MM.1S (cell line): ENCODE measurements around the gene UBN1.

Source experiments
- DNase-seq: peaks from one replicate; pipeline ENCODE4 v3.0.0-alpha.2; 2015
- H2AFZ ChIP-seq: fragments of 300-600 bp; sonication (generic); 2 replicates; pipeline ENCODE4 v1.6.0; 2016; ENCODE audit warnings: antibody characterized with exemption, low read length
- H3F3A ChIP-seq: fragments of 300-600 bp; sonication (generic); 2 replicates; pipeline ENCODE4 v1.6.1; 2016; ENCODE audit warnings: mild to moderate bottlenecking, antibody characterized with exemption, low read length, moderate library complexity, mixed read lengths; ENCODE audit not compliant: insufficient read depth
- H3K27ac ChIP-seq: fragments of 300-600 bp; sonication (generic); 2 replicates; pipeline ENCODE4 v1.5.1; 2016; ENCODE audit warnings: mild to moderate bottlenecking, low read length
- H3K27me3 ChIP-seq: fragments of 300-600 bp; sonication (generic); replicated peaks from 2 replicates; pipeline ENCODE4 v1.6.0; 2016; ENCODE audit warnings: low read length; ENCODE audit not compliant: insufficient read depth
- H3K36me3 ChIP-seq: fragments of 300-600 bp; sonication (generic); replicated peaks from 2 replicates; pipeline ENCODE4 v1.6.1; 2016; ENCODE audit warnings: mild to moderate bottlenecking, low read length, mixed read lengths; ENCODE audit not compliant: insufficient read depth
- H3K4me1 ChIP-seq: fragments of 300-600 bp; sonication (generic); 2 replicates; pipeline ENCODE4 v1.6.1; 2016; ENCODE audit warnings: low read length, mixed read lengths
- H3K4me2 ChIP-seq: fragments of 300-600 bp; sonication (generic); 2 replicates; pipeline ENCODE4 v1.6.0; 2016; ENCODE audit warnings: low read depth, low read length
- H3K4me3 ChIP-seq: fragments of 300-600 bp; sonication (generic); 2 replicates; pipeline ENCODE4 v1.5.1; 2016; ENCODE audit warnings: low read length, mixed read lengths
- H3K79me2 ChIP-seq: fragments of 300-600 bp; sonication (generic); 2 replicates; pipeline ENCODE4 v1.6.1; 2016; ENCODE audit warnings: mixed run types, low read length, mixed read lengths
- H3K9ac ChIP-seq: fragments of 300-600 bp; sonication (generic); 2 replicates; pipeline ENCODE4 v1.6.1; 2016; ENCODE audit warnings: low read length, mixed read lengths
- H3K9me2 ChIP-seq: fragments of 300-600 bp; sonication (generic); replicated peaks from 2 replicates; pipeline ENCODE4 v1.6.1; 2016; ENCODE audit warnings: mild to moderate bottlenecking, low read length, mixed read lengths; ENCODE audit not compliant: insufficient read depth
- H3K9me3 ChIP-seq: fragments of 300-600 bp; sonication (generic); replicated peaks from 2 replicates; pipeline ENCODE4 v1.6.1; 2016; ENCODE audit warnings: mild to moderate bottlenecking, low read length, mixed read lengths; ENCODE audit not compliant: insufficient read depth
- H4K20me1 ChIP-seq: fragments of 300-600 bp; sonication (generic); 2 replicates; pipeline ENCODE4 v1.6.1; 2016; ENCODE audit warnings: mild to moderate bottlenecking, low read length, moderate library complexity, mixed read lengths; ENCODE audit not compliant: insufficient read depth
- CTCF ChIP-seq: fragments of 300-600 bp; sonication (generic); IDR thresholded peaks from 2 replicates; pipeline ENCODE4 v1.5.1; 2016; ENCODE audit warnings: antibody characterized with exemption, low read length, mixed read lengths
- EZH2 ChIP-seq: fragments of 300-600 bp; sonication (generic); optimal IDR thresholded peaks from 2 replicates; pipeline ENCODE3; 2017; ENCODE audit warnings: low read depth, mild to moderate bottlenecking, antibody characterized with exemption, low read length, mixed read lengths
- EZH2phosphoT487 ChIP-seq: fragments of 300-600 bp; sonication (generic); IDR thresholded peaks from 2 replicates; pipeline ENCODE4 v1.6.1; 2018; ENCODE audit warnings: antibody characterized with exemption, low read length

The UBN1 gene

GRCh38 chr16:4890026-4890425 lies 42.7 kb downstream of the UBN1 start:
- H3K4me1 ChIP-seq = no peaks in the 10 kb centered on the region
- no peaks in the 10 kb centered on the region for H3K36me3 ChIP-seq

GRCh38 chr16:4890686-4891085 lies 43.4 kb downstream of the UBN1 start:
- no peak overlapping the region for H3K9ac ChIP-seq
- no peaks in the 10 kb centered on the region for H3K27me3 ChIP-seq
- no peaks in the 10 kb centered on the region for H3F3A ChIP-seq
- H3K36me3 ChIP-seq = no peaks in the 10 kb centered on the region
- H3K79me2 ChIP-seq = no peaks in the 10 kb centered on the region
- DNase-seq = no peak
- H3K4me1 ChIP-seq = no peaks in the 10 kb centered on the region
- H2AFZ ChIP-seq = no peak overlapping the region
- H3K4me2 ChIP-seq = no peak overlapping the region
- H4K20me1 ChIP-seq = no peaks in the 10 kb centered on the region
- no peaks in the 10 kb centered on the region for H3K9me2 ChIP-seq
- no peaks in the 10 kb centered on the region for H3K9me3 ChIP-seq
- no peak overlapping the region for H3K27ac ChIP-seq
- TF ChIP-seq CTCF (no peak), EZH2phosphoT487 (no peak), EZH2 (no peak)
- H3K4me3 ChIP-seq = no peak overlapping the region

More at GRCh38 chr16:4890026-4890425, 42.7 kb downstream of the UBN1 start:
- Histone ChIP-seq H3K4me3 (no peak overlapping the region), H3F3A (no peaks in the 10 kb centered on the region), H3K9me2 (no peaks in the 10 kb centered on the region), H3K27me3 (no peaks in the 10 kb centered on the region), H3K9me3 (no peaks in the 10 kb centered on the region), H4K20me1 (no peaks in the 10 kb centered on the region), H3K27ac (no peak overlapping the region), H3K79me2 (no peaks in the 10 kb centered on the region), H3K4me2 (no peak overlapping the region), H3K9ac (no peak overlapping the region), H2AFZ (no peak overlapping the region)
- DNase-seq = no peak
- no peak for TF ChIP-seq EZH2phosphoT487
- TF ChIP-seq EZH2 = no peak
- TF ChIP-seq CTCF = no peak

- Histone ChIP-seq H3K4me3 (no peak overlapping the region), H3K9me3 (no peaks in the 10 kb centered on the region), H3K9ac (no peak overlapping the region), H3F3A (no peaks in the 10 kb centered on the region), H3K36me3 (no peaks in the 10 kb centered on the region), H3K79me2 (no peaks in the 10 kb centered on the region), H2AFZ (no peak overlapping the region), H3K4me2 (no peak overlapping the region), H3K9me2 (no peaks in the 10 kb centered on the region), H3K27ac (no peak overlapping the region), H3K4me1 (no peaks in the 10 kb centered on the region), H3K27me3 (no peaks in the 10 kb centered on the region), H4K20me1 (no peaks in the 10 kb centered on the region)
- no peak for TF ChIP-seq EZH2phosphoT487
- no peak for TF ChIP-seq EZH2
- no peak for TF ChIP-seq CTCF
- DNase-seq = no peak
Observed at GRCh38 chr16:4891097-4891885, 44.0 kb downstream of the UBN1 start.
